Neural progenitor cell (in vitro differentiated cells): ENCODE results near the gene TTC27.

ENCODE experiments used
- EZH2 ChIP-seq: fragments of 200-600 bp; sonication (generic); IDR thresholded peaks from 2 replicates; pipeline ENCODE4 v1.6.1; 2017; ENCODE audit warnings: antibody characterized with exemption, mild to moderate bottlenecking, moderate library complexity
- TF ChIP-seq, protein P1 (sequence below): fragments of 200-600 bp; sonication (generic); IDR thresholded peaks from 2 replicates; pipeline ENCODE4 v1.5.1; 2017; ENCODE audit warnings: antibody characterized with exemption, mild to moderate bottlenecking

- no peak for TF ChIP-seq EZH2
- TF ChIP-seq, protein P1, sequence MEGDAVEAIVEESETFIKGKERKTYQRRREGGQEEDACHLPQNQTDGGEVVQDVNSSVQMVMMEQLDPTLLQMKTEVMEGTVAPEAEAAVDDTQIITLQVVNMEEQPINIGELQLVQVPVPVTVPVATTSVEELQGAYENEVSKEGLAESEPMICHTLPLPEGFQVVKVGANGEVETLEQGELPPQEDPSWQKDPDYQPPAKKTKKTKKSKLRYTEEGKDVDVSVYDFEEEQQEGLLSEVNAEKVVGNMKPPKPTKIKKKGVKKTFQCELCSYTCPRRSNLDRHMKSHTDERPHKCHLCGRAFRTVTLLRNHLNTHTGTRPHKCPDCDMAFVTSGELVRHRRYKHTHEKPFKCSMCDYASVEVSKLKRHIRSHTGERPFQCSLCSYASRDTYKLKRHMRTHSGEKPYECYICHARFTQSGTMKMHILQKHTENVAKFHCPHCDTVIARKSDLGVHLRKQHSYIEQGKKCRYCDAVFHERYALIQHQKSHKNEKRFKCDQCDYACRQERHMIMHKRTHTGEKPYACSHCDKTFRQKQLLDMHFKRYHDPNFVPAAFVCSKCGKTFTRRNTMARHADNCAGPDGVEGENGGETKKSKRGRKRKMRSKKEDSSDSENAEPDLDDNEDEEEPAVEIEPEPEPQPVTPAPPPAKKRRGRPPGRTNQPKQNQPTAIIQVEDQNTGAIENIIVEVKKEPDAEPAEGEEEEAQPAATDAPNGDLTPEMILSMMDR, result no peak
Measured at GRCh38 chr2:32752952-32753351, 125.1 kb downstream of the TTC27 start.
